HepG2 (cell line): ENCODE measurements around the gene SLC25A47. TPM values are rescaled to one million over a fixed set of nuclear protein-coding genes. Genes with fewer than 3 reads are reported as not detected.
A peak's percentile ranks its signal among the peaks of the same experiment; 100 is the strongest.

Experiments used
- ATAC-seq: fragments of 200-7000 bp; cut with Tn5 transposase; 3 replicates; pipeline ENCODE4 v1.9.1; 2020; ENCODE audit warnings: mild to moderate bottlenecking, moderate library complexity
- BruUV-seq: library from RNA; stranded (reverse); fragments of 400-500 nt; replicated peaks from 2 replicates; lab custom pipeline; 2021; lab: Mats Ljungman, UMichigan
- CTCF ChIA-PET: fragments of 300-600 bp; formaldehyde crosslinking; extraction: SDS; loops from one replicate; lab custom pipeline; 2021; ENCODE audit warnings: low total read pairs, inconsistent platforms, low intra/inter-chr PET ratio; lab: Yijun Ruan, JAX
- POLR2A ChIA-PET: fragments of 350-600 bp; sonication (Branson Sonifier 250); formaldehyde crosslinking; loops from one replicate; lab custom pipeline; 2020; ENCODE audit warnings: antibody characterized with exemption, inconsistent platforms; lab: Yijun Ruan, JAX
- DNase-seq: peaks from one replicate; pipeline ENCODE4 v3.0.0-alpha.2; 2015; ENCODE audit warnings: low spot score
- FAIRE-seq: peaks from 3 replicates; lab custom pipeline; 2011; peaks lifted over from hg19 to GRCh38; lab: Jason Lieb, UNC
- H2AFZ ChIP-seq: one replicate; pipeline ENCODE4 v1.6.1; 2011; ENCODE audit warnings: low read length, inconsistent platforms
- H3K27ac ChIP-seq: fragments of 300-600 bp; 3 replicates; pipeline ENCODE4 v1.8.0; 2011; ENCODE audit warnings: mixed run types, mild to moderate bottlenecking, mixed read lengths, low read length, inconsistent platforms; ENCODE audit not compliant: insufficient read depth; ENCODE audit errors: extremely low read length
- H3K27me3 ChIP-seq, 2 experiments: fragments of 200-600 bp in 1 of 2; 2 replicates in 1 of 2; 3 replicates in 1 of 2; pipeline versions ENCODE4 v1.6.0 to v1.8.0; 2011; ENCODE audit warnings: low read length in 2 of 2, mild to moderate bottlenecking in 2 of 2, moderate library complexity in 2 of 2, inconsistent platforms in 1 of 2; ENCODE audit not compliant: insufficient read depth in 2 of 2, control insufficient read depth in 1 of 2
- H3K36me3 ChIP-seq, 2 experiments: fragments of 200-600 bp in 1 of 2; replicated peaks in 1 of 2; 2 replicates in 1 of 2; 3 replicates in 1 of 2; pipeline versions ENCODE4 v1.5.1 to v1.8.0; 2011; ENCODE audit warnings: low read length in 2 of 2, inconsistent platforms in 1 of 2; ENCODE audit not compliant: insufficient read depth in 2 of 2, control insufficient read depth in 1 of 2
- H3K4me1 ChIP-seq: 2 replicates; pipeline ENCODE4 v1.5.1; 2012; ENCODE audit warnings: low read length, inconsistent platforms; ENCODE audit not compliant: insufficient read depth
- H3K4me2 ChIP-seq: 2 replicates; pipeline ENCODE4 v1.6.0; 2011; ENCODE audit warnings: low read depth, low read length, inconsistent platforms
- H3K4me3 ChIP-seq, 3 experiments: fragments of 200-600 bp in 1 of 3; sonication (generic), shearing (Covaris generic) in 1 of 3; replicated peaks in 1 of 3; 2 replicates each; pipeline ENCODE4 v1.5.1; 2011 to 2016; ENCODE audit warnings: low read length in 3 of 3, inconsistent platforms in 2 of 3, low read depth in 2 of 3, mild to moderate bottlenecking in 2 of 3, control low read depth in 1 of 3, mixed read lengths in 1 of 3; ENCODE audit not compliant: insufficient read depth in 1 of 3
- H3K79me2 ChIP-seq: one replicate; pipeline ENCODE4 v1.6.1; 2011; ENCODE audit warnings: low read length, inconsistent platforms; ENCODE audit not compliant: insufficient read depth
- H3K9ac ChIP-seq: 2 replicates; pipeline ENCODE4 v1.6.0; 2011; ENCODE audit warnings: mild to moderate bottlenecking, low read depth, low read length, inconsistent platforms; ENCODE audit not compliant: insufficient read depth
- H3K9me3 ChIP-seq: 2 replicates; pipeline ENCODE4 v1.5.1; 2012; ENCODE audit warnings: mild to moderate bottlenecking, low read length
- H4K20me1 ChIP-seq: 2 replicates; pipeline ENCODE4 v1.6.0; 2011; ENCODE audit warnings: inconsistent platforms, mild to moderate bottlenecking, low read length, moderate library complexity; ENCODE audit not compliant: insufficient read depth
- GLI4 ChIP-seq: sonication (generic); formaldehyde crosslinking; IDR thresholded peaks from 2 replicates; pipeline ENCODE4 v1.5.1; 2020; ENCODE audit warnings: missing genetic modification reagents, mild to moderate bottlenecking, moderate library complexity, borderline replicate concordance
- MEIS2 ChIP-seq: sonication (generic); formaldehyde crosslinking; IDR thresholded peaks from 2 replicates; pipeline ENCODE4 v1.9.0; 2021; ENCODE audit warnings: mild to moderate bottlenecking, missing genetic modification reagents
- MXD4 ChIP-seq: IDR thresholded peaks from 2 replicates; pipeline ENCODE4 v1.6.1; 2016; ENCODE audit warnings: mild to moderate bottlenecking, missing biosample characterization, missing genetic modification reagents
- SALL2 ChIP-seq: sonication (generic); formaldehyde crosslinking; IDR thresholded peaks from 2 replicates; pipeline ENCODE4 v1.8.1; 2023; ENCODE audit warnings: mild to moderate bottlenecking, missing genetic modification reagents, inconsistent platforms
- ZBTB7B ChIP-seq: sonication (generic); formaldehyde crosslinking; IDR thresholded peaks from 2 replicates; pipeline ENCODE4 v1.4.0; 2020; ENCODE audit warnings: missing genetic modification reagents
- ZNF230 ChIP-seq: sonication (generic); formaldehyde crosslinking; IDR thresholded peaks from 2 replicates; pipeline ENCODE4 v1.4.0; 2020; ENCODE audit warnings: mild to moderate bottlenecking, missing genetic modification reagents
- ZNF34 ChIP-seq: sonication (generic); formaldehyde crosslinking; IDR thresholded peaks from 2 replicates; pipeline ENCODE4 v1.4.0; 2020; ENCODE audit warnings: mild to moderate bottlenecking, missing genetic modification reagents, borderline replicate concordance
- ZNF451 ChIP-seq: sonication (generic); formaldehyde crosslinking; IDR thresholded peaks from 2 replicates; pipeline ENCODE4 v1.5.0; 2020; ENCODE audit warnings: mild to moderate bottlenecking, missing genetic modification reagents
- ZNF619 ChIP-seq: sonication (generic); formaldehyde crosslinking; IDR thresholded peaks from 2 replicates; pipeline ENCODE4 v1.4.0; 2020; ENCODE audit warnings: mild to moderate bottlenecking, missing genetic modification reagents
- ZNF766 ChIP-seq: sonication (generic); formaldehyde crosslinking; IDR thresholded peaks from 2 replicates; pipeline ENCODE4 v1.5.0; 2020; ENCODE audit warnings: missing genetic modification reagents, borderline replicate concordance
- ZNF83 ChIP-seq: sonication (generic); formaldehyde crosslinking; IDR thresholded peaks from 2 replicates; pipeline ENCODE4 v1.4.0; 2020; ENCODE audit warnings: missing genetic modification reagents, mild to moderate bottlenecking, borderline replicate concordance
- ZSCAN9 ChIP-seq: IDR thresholded peaks from 2 replicates; pipeline ENCODE4 v1.6.1; 2016; ENCODE audit warnings: borderline replicate concordance
- WGBS: methylation state at CpG from one replicate; pipeline ENCODE4 v1.1.6; 2017; ENCODE audit warnings: low lambda C conversion rate; 5-methylcytosine and 5-hydroxymethylcytosine counted together
- in situ Hi-C: cut with HindIII; loops from 2 replicates; pipeline ENCODE4 v1.10.0; 2017; ENCODE audit warnings: low pct_unique_long_range_greater_than_20kb; ENCODE audit not compliant: extremely low pct_ligation_motif_present
- intact Hi-C: fragments of 100-400 bp; cut with micrococcal nuclease; formaldehyde crosslinking; loops from one replicate; pipeline ENCODE4 v1.10.0; 2022; ENCODE audit not compliant: unreplicated experiment
- polyA plus RNA-seq, 8 experiments: library from polyadenylated mRNA; depleted of rRNA in 3 of 8; stranded (reverse) in 7 of 8; unstranded in 1 of 8; fragments of >200 nt; fragmentation: Illumina TruSeq in 4 of 8; extraction: Trizol in 4 of 8; gene quantifications; 2 replicates each; pipeline versions ENCODE4 v1.2.1 to v1.2.3, GENCODE V29; 2011 to 2016; ENCODE audit warnings: low read depth in 4 of 8, missing spikeins in 1 of 8, mixed read lengths in 1 of 8; ENCODE audit not compliant: insufficient read depth in 1 of 8
- total RNA-seq, 5 experiments: library from RNA; depleted of rRNA; stranded (reverse); fragments of >200 nt; fragmentation: Illumina TruSeq; extraction: Trizol; gene quantifications; 2 replicates each; pipeline ENCODE4 v1.2.3, GENCODE V29; 2016; ENCODE audit warnings: low read depth in 1 of 5

SLC25A47 gene
- total and polyA plus RNA-seq, 2 of the 13 experiments (the other 11 are each of a cell fraction or from before 2014, with no cell fraction given), result 1.0 to 1.7 TPM

DNA sequence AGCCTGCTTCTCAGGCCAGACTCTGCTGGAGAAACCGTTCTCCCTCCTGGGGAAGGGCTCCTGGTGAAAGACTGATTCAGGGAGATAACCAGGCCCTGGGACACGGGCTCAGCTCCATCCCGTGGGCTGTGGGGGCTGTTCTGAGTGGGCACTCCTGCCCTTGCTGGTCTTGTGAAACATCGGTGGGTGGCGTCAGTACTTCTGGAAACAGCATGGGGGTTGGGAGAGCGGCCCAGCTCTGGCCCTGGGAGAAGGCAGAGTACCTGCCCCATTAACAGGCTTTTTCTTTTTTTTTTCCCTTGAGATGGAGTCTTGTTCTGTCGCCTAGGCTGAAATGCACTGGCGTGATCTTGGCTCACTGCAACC is 786 bp downstream of the SLC25A47 start:
- Histone ChIP-seq H3K4me3 (peak overlapping the region in 1 of 3 experiments; percentile 52; a peak in 1 of 6 replicates), H3K79me2 (no peaks in the 10 kb centered on the region), H2AFZ (no peak overlapping the region), H3K36me3 (no peaks in the 10 kb centered on the region), H3K9me3 (no peaks in the 10 kb centered on the region), H3K9ac (peak overlapping the region; percentile 41; the same call in 1 of the 2 replicates), H3K27me3 (peaks cover 0 to 2% of the 10 kb centered on the region in 2 experiments; a peak in 1 of 5 replicates), H3K27ac (no peak overlapping the region), H4K20me1 (no peaks in the 10 kb centered on the region), H3K4me2 (peak overlapping the region; percentile 80; the same call in 1 of the 2 replicates), H3K4me1 (peaks cover 79% of the 10 kb centered on the region)
- ChIA-PET CTCF (no interaction called here), POLR2A (interaction anchor here (0.6 kb wide), 1 partner anchor 76 kb away, joined by 4 read pairs; no protein-coding TSS in a partner anchor)
- no TSS peak for BruUV-seq
- no peak for ATAC-seq
- no peak for FAIRE-seq
- TF ChIP-seq ZNF619 (CRISPR knock-in tag) (no peak), ZNF766 (CRISPR knock-in tag) (no peak), MEIS2 (CRISPR knock-in tag) (peak; percentile 17; the same call in 1 of the 2 replicates), ZBTB7B (CRISPR knock-in tag) (peak; percentile 4; the same call in 1 of the 2 replicates), MXD4 (no peak), ZNF451 (no peak), ZNF34 (CRISPR knock-in tag) (0 out of 2 replicates have a peak, but pooled peaks have one; percentile 2), ZNF230 (0 out of 2 replicates have a peak, but pooled peaks have one; percentile 22), SALL2 (CRISPR knock-in tag) (no peak)
- intact Hi-C loops (loop anchor here (2.0 to 5.0 kb wide), 2 partner anchors 17 to 53 kb away; partner anchors contain the start of genes SLC25A29 and WDR25), in situ Hi-C loops (no loop called here)
- 59% methylated on average over 5 of the region's 8 CpGs for WGBS
- DNase-seq, result no peak

DNA sequence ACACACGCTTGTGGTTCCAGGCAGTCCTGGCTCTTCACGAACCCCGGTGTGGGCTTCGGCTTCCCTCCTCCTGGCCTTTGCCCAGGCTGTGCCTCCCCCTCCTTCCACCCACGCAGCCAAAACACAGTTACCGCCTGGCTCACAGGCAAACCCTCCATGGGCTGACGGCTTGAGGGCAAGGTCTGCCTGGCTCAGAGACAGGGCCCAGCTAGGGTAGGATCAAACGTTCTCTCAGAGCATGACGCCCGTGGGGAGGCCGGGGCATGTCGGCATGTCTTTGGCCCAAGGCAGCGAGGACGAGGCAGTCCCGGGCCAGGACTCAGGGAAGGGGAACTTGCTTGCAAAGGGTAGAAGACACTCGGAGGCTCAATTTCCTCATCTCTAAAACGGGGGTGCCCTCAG is 2.1 kb downstream of the SLC25A47 start:
- DNase-seq, result no peak
- Histone ChIP-seq H3K9ac (peak overlapping the region; percentile 9; the same call in 1 of the 2 replicates), H3K4me2 (peak overlapping the region; percentile 80), H3K9me3 (no peaks in the 10 kb centered on the region), H3K36me3 (no peaks in the 10 kb centered on the region), H3K4me3 (peak overlapping the region in 1 of 3 experiments; percentile 63; a peak in 2 of 6 replicates), H3K27me3 (peaks cover 0 to 2% of the 10 kb centered on the region in 2 experiments; a peak in 1 of 5 replicates), H3K4me1 (peaks cover 85% of the 10 kb centered on the region), H3K79me2 (no peaks in the 10 kb centered on the region), H2AFZ (no peak overlapping the region), H4K20me1 (no peaks in the 10 kb centered on the region), H3K27ac (no peak overlapping the region)
- WGBS, result 12% methylated on average over 9 of the region's 17 CpGs
- ChIA-PET POLR2A (no interaction called here), CTCF (no interaction called here)
- in situ Hi-C loops, result no loop called here
- FAIRE-seq, result no peak
- BruUV-seq, result no TSS peak
- intact Hi-C loops, result no loop called here
- peak; percentile 55 for ATAC-seq
- TF ChIP-seq GLI4 (CRISPR knock-in tag) (no peak), ZSCAN9 (CRISPR knock-in tag) (peak; percentile 34; the same call in 1 of the 2 replicates), ZNF83 (CRISPR knock-in tag) (no peak)
